Measurements from ENCODE around the gene EPB41L3. TPM values are rescaled to one million over a fixed set of nuclear protein-coding genes. Genes with fewer than 3 reads are reported as not detected.

EPB41L3 gene
- polyA plus RNA-seq, 2 of the 4 experiments (the other 2 are of a cell fraction) = 0.46 to 1.00 TPM

DNA sequence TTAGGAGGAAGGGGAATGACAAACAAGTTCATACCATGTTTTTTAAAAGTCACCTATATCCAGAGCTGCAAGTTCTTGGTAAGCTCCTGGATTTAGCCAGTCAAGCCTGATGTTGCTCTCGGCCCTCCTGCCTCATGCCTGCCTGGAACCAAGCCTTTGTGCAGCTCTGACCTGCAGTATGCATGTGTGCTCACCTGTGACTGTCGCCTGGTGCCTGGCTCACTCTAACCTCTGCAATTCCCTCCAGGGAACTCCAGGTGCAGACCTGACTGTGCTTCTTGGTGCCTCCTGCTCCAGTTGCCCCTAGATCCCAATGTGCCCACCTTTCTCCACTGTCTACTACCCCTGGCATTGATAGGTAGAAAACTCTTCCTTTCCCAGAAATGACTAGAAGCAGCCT, 163.2 kb downstream of the EPB41L3 start:
- Histone ChIP-seq H3K4me1 (no peaks in the 10 kb centered on the region), H3K4me3 (no peak overlapping the region), H3K9me3 (no peaks in the 10 kb centered on the region), H3K4me2 (no peak overlapping the region), H3K27ac (no peak overlapping the region)
- no peak for ATAC-seq
- ChIA-PET POLR2A (no interaction called here), CTCF (no interaction called here)
- TF ChIP-seq EHF (CRISPR knock-in tag; IDR thresholded peaks at IDR 0.05) (no peak), MAFK (IDR thresholded peaks at IDR 0.05; ENCODE audit: partially characterized antibody) (no peak), PBX3 (IDR thresholded peaks at IDR 0.05) (no peak), FOSL2 (IDR thresholded peaks at IDR 0.05) (no peak), FOSL2 (CRISPR knock-in tag; IDR thresholded peaks at IDR 0.05) (no peak), ELK1 (IDR thresholded peaks at IDR 0.05; ENCODE audit: low read depth, low read length) (no peak), CBX2 (IDR thresholded peaks at IDR 0.05; ENCODE audit: borderline replicate concordance, low read depth) (no peak), SMC3 (IDR thresholded peaks at IDR 0.05) (no peak), NR3C1 (IDR thresholded peaks at IDR 0.05) (no peak), ZC3H11A (IDR thresholded peaks at IDR 0.05) (no peak), HOXB13 (CRISPR knock-in tag; IDR thresholded peaks at IDR 0.05; ENCODE audit: low read depth) (no peak)
- TF ChIP-seq, protein P1, sequence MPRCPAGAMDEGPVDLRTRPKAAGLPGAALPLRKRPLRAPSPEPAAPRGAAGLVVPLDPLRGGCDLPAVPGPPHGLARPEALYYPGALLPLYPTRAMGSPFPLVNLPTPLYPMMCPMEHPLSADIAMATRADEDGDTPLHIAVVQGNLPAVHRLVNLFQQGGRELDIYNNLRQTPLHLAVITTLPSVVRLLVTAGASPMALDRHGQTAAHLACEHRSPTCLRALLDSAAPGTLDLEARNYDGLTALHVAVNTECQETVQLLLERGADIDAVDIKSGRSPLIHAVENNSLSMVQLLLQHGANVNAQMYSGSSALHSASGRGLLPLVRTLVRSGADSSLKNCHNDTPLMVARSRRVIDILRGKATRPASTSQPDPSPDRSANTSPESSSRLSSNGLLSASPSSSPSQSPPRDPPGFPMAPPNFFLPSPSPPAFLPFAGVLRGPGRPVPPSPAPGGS (IDR thresholded peaks at IDR 0.05) = no peak
- DNase-seq (ENCODE audit: low read depth in 1 of 2, low spot score in 1 of 2) = no peak
- FAIRE-seq = no peak
- 0% methylated on average over 2 of the region's 2 CpGs for WGBS (ENCODE audit: missing lambda C conversion rate)

GRCh38 chr18:5376986-5377385, 166.8 kb downstream of the EPB41L3 start:
- no peaks in the 10 kb centered on the region for H3K9me3 ChIP-seq

More at GRCh38 chr18:5376986-5377385, 166.8 kb downstream of the EPB41L3 start:
- FAIRE-seq (no peak), DNase-seq (ENCODE audit: low read depth in 1 of 2, low spot score in 1 of 2) (no peak), ATAC-seq (no peak)
- Histone ChIP-seq H3K4me1 (no peaks in the 10 kb centered on the region), H3K4me3 (no peak overlapping the region), H3K4me2 (no peak overlapping the region), H3K27ac (no peak overlapping the region)
- CTCF ChIA-PET = no interaction called here
- WGBS (ENCODE audit: missing lambda C conversion rate) = 41% methylated on average over 4 of the region's 4 CpGs
- POLR2A ChIA-PET = no interaction called here
- TF ChIP-seq SREBF2 (IDR thresholded peaks at IDR 0.05) = no peak
- TF ChIP-seq ELK1 (IDR thresholded peaks at IDR 0.05; ENCODE audit: low read depth, low read length) = no peak
- no peak for TF ChIP-seq FOXS1 (CRISPR knock-in tag; IDR thresholded peaks at IDR 0.05)
- TF ChIP-seq RFX5 (IDR thresholded peaks at IDR 0.05) = no peak
- TF ChIP-seq ZFP36 (IDR thresholded peaks at IDR 0.05; ENCODE audit: borderline replicate concordance, partially characterized antibody) = no peak
- no peak for TF ChIP-seq PBX3 (IDR thresholded peaks at IDR 0.05)
- no peak for TF ChIP-seq RARB (CRISPR knock-in tag; IDR thresholded peaks at IDR 0.05)
- TF ChIP-seq ZNF302 (CRISPR knock-in tag; IDR thresholded peaks at IDR 0.05) = no peak
- no peak for TF ChIP-seq CTCF (IDR thresholded peaks at IDR 0.05)
- no peak for TF ChIP-seq CBX8 (IDR thresholded peaks at IDR 0.05)

Data from A549 (cell line).